H1 (cell line): ENCODE data around the gene NUDT12. TPM values are rescaled to one million over a fixed set of nuclear protein-coding genes. Genes with fewer than 3 reads are reported as not detected.

ENCODE experiments used
- CTCF ChIP-seq, 3 experiments: IDR thresholded peaks; 1 replicate in 2 of 3; 2 replicates in 1 of 3; pipeline versions ENCODE4 v1.5.1 to v1.6.1; 2011; ENCODE audit warnings: low read length in 3 of 3, mild to moderate bottlenecking in 3 of 3, inconsistent platforms in 2 of 3, low read depth in 1 of 3, moderate library complexity in 1 of 3; ENCODE audit not compliant: insufficient read depth in 1 of 3; ENCODE audit errors: control extremely low read depth in 1 of 3
- GABPA ChIP-seq: IDR thresholded peaks from 2 replicates; pipeline ENCODE4 v1.6.1; 2011; ENCODE audit warnings: mild to moderate bottlenecking, low read length, moderate library complexity, borderline replicate concordance; ENCODE audit not compliant: insufficient read depth
- NANOG ChIP-seq: IDR thresholded peaks from 2 replicates; pipeline ENCODE4 v1.6.1; 2011; ENCODE audit warnings: low read length, low read depth, mild to moderate bottlenecking, inconsistent platforms; ENCODE audit not compliant: insufficient read depth, poor library complexity, severe bottlenecking
- RXRA ChIP-seq: IDR thresholded peaks from 2 replicates; pipeline ENCODE4 v1.6.1; 2011; ENCODE audit warnings: low read depth, mild to moderate bottlenecking, low read length, moderate library complexity; ENCODE audit not compliant: insufficient read depth
- SAP30 ChIP-seq: fragments of 300-600 bp; sonication (generic); IDR thresholded peaks from 2 replicates; pipeline ENCODE4 v1.7.1; 2012; ENCODE audit warnings: low read length, moderate library complexity, mild to moderate bottlenecking, inconsistent platforms; ENCODE audit not compliant: insufficient read depth, insufficient replicate concordance
- TAF7 ChIP-seq: optimal IDR thresholded peaks from 2 replicates; pipeline ENCODE3; 2011; ENCODE audit warnings: low read depth, mild to moderate bottlenecking, inconsistent platforms, low read length, moderate library complexity, borderline replicate concordance
- polyA plus RNA-seq, 7 experiments: library from polyadenylated mRNA; depleted of rRNA in 3 of 7; stranded (reverse) in 5 of 7; unstranded in 2 of 7; fragments of >200 nt in 5 of 7; fragments of 200-250 nt in 2 of 7; gene quantifications; 1 replicate in 5 of 7; 2 replicates in 1 of 7; 4 replicates in 1 of 7; pipeline versions ENCODE4 v1.2.1 to v1.2.3, GENCODE V29; 2011 to 2013; ENCODE audit warnings: missing spikeins in 2 of 7, mixed read lengths in 2 of 7
- total RNA-seq: library from RNA; stranded (reverse); fragmentation: NEBNext Ultra II Directional; extraction: Animal tissue kit (Norgen Biotek cat#: 25700); gene quantifications from 2 replicates; pipeline ENCODE4 v1.2.1, GENCODE V29; 2021

The NUDT12 gene
- total and polyA plus RNA-seq, 2 of the 8 experiments (the other 6 are each of a cell fraction or from before 2014, with no cell fraction given), result 3.6 to 12.5 TPM

GRCh38 chr5:103607346-103607745 lies 44.8 kb upstream of the NUDT12 start (continued):
- TF ChIP-seq CTCF (IDR thresholded peaks at IDR 0.05; ENCODE audit: control extremely low read depth in 1 of 3, insufficient read depth in 1 of 3, low read depth in 1 of 3, low read length in 3 of 3), result no peak
- TF ChIP-seq TAF7, result no peak
- TF ChIP-seq GABPA, result no peak
- no peak for TF ChIP-seq NANOG
- TF ChIP-seq RXRA, result no peak
- TF ChIP-seq SAP30, result no peak
